Keratinocyte (primary cell): Measurements from ENCODE around the gene PTPRN2. TPM values are rescaled to one million over a fixed set of nuclear protein-coding genes. Genes with fewer than 3 reads are reported as not detected.

Experiments
- DNase-seq: peaks from one replicate; pipeline ENCODE4 v3.0.0-alpha.2; 2011; ENCODE audit warnings: low read depth, missing footprints, low spot score
- FAIRE-seq: peaks from 2 replicates; lab custom pipeline; 2011; peaks lifted over from hg19 to GRCh38; lab: Jason Lieb, UNC
- H2AFZ ChIP-seq: 2 replicates; pipeline ENCODE4 v1.6.0; 2012; ENCODE audit warnings: low read length, control low read depth, inconsistent platforms; ENCODE audit not compliant: control insufficient read depth
- H3K27ac ChIP-seq: 2 replicates; pipeline ENCODE4 v1.5.1; 2011; ENCODE audit warnings: low read length; ENCODE audit not compliant: control insufficient read depth, insufficient read depth
- H3K27me3 ChIP-seq: 3 replicates; pipeline ENCODE4 v1.6.0; 2011; ENCODE audit warnings: low read length; ENCODE audit not compliant: control insufficient read depth, insufficient read depth; ENCODE audit errors: extremely low read depth
- H3K36me3 ChIP-seq, 2 experiments: 2 replicates in 1 of 2; 3 replicates in 1 of 2; pipeline ENCODE4 v1.5.1; 2011; ENCODE audit warnings: low read length in 2 of 2, mild to moderate bottlenecking in 1 of 2; ENCODE audit not compliant: control insufficient read depth in 2 of 2, insufficient read depth in 2 of 2; ENCODE audit errors: extremely low read depth in 1 of 2
- H3K4me1 ChIP-seq: 3 replicates; pipeline ENCODE4 v1.5.1; 2011; ENCODE audit warnings: low read length; ENCODE audit not compliant: control insufficient read depth, insufficient read depth; ENCODE audit errors: extremely low read depth
- H3K4me2 ChIP-seq: 3 replicates; pipeline ENCODE4 v1.6.0; 2011; ENCODE audit warnings: low read depth, low read length; ENCODE audit not compliant: control insufficient read depth, insufficient read depth; ENCODE audit errors: extremely low read depth
- H3K4me3 ChIP-seq, 3 experiments: fragments of 200-600 bp in 1 of 3; sonication (generic) in 1 of 3; 2 replicates in 2 of 3; 3 replicates in 1 of 3; pipeline ENCODE4 v1.5.1; 2011 to 2016; ENCODE audit warnings: low read length in 3 of 3, mild to moderate bottlenecking in 3 of 3, control low read depth in 2 of 3, inconsistent platforms in 1 of 3, low read depth in 1 of 3, mixed read lengths in 1 of 3, mixed run types in 1 of 3, moderate library complexity in 1 of 3; ENCODE audit not compliant: control insufficient read depth in 2 of 3, insufficient read depth in 2 of 3; ENCODE audit errors: extremely low read depth in 1 of 3
- H3K79me2 ChIP-seq: 2 replicates; pipeline ENCODE4 v1.6.0; 2012; ENCODE audit warnings: low read length; ENCODE audit not compliant: control insufficient read depth, insufficient read depth
- H3K9ac ChIP-seq: 3 replicates; pipeline ENCODE4 v1.6.0; 2011; ENCODE audit warnings: low read length; ENCODE audit not compliant: control insufficient read depth, insufficient read depth; ENCODE audit errors: extremely low read depth
- H3K9me1 ChIP-seq: 3 replicates; pipeline ENCODE4 v1.6.0; 2011; ENCODE audit warnings: low read length; ENCODE audit not compliant: control insufficient read depth, insufficient read depth; ENCODE audit errors: extremely low read depth
- H3K9me3 ChIP-seq: 2 replicates; pipeline ENCODE4 v1.5.1; 2012; ENCODE audit warnings: low read depth, low read length; ENCODE audit not compliant: control insufficient read depth
- H4K20me1 ChIP-seq: 3 replicates; pipeline ENCODE4 v1.6.0; 2011; ENCODE audit warnings: low read length; ENCODE audit not compliant: control insufficient read depth, insufficient read depth; ENCODE audit errors: extremely low read depth
- CTCF ChIP-seq, 3 experiments: IDR thresholded peaks in 1 of 3; conservative IDR thresholded peaks in 1 of 3; optimal IDR thresholded peaks in 1 of 3; 2 replicates in 2 of 3; 3 replicates in 1 of 3; pipeline versions ENCODE3 to v1.5.1; 2011; ENCODE audit warnings: low read length in 3 of 3, mild to moderate bottlenecking in 3 of 3, moderate library complexity in 2 of 3, control low read depth in 1 of 3, inconsistent platforms in 1 of 3; ENCODE audit not compliant: insufficient read depth in 2 of 3; ENCODE audit errors: extremely low read depth in 1 of 3
- EZH2 ChIP-seq: IDR thresholded peaks from one replicate; pipeline ENCODE4 v1.6.1; 2012; ENCODE audit warnings: inconsistent platforms, mild to moderate bottlenecking, low read length, moderate library complexity
- dilution Hi-C: fragments of 300-500 bp; cut with MboI; formaldehyde crosslinking; loops from one replicate; pipeline ENCODE4 v1.7.0; 2020; ENCODE audit warnings: low sequenced_read_pairs; ENCODE audit not compliant: extremely low pct_ligation_motif_present
- polyA plus RNA-seq, 5 experiments: library from polyadenylated mRNA; depleted of rRNA in 3 of 5; stranded (reverse) in 3 of 5; stranded (forward) in 1 of 5; unstranded in 1 of 5; fragments of >200 nt; gene quantifications; 1 replicate in 1 of 5; 2 replicates in 3 of 5; 3 replicates in 1 of 5; pipeline versions ENCODE4 v1.2.1 to v1.2.3, GENCODE V29; 2011 to 2012; ENCODE audit warnings: missing spikeins in 2 of 5, low read depth in 1 of 5, low replicate concordance in 1 of 5

PTPRN2 gene
- polyA plus RNA-seq, 1 donor (not counting 4 experiments of a cell fraction or from before 2014, with no cell fraction given) = not detected

DNA sequence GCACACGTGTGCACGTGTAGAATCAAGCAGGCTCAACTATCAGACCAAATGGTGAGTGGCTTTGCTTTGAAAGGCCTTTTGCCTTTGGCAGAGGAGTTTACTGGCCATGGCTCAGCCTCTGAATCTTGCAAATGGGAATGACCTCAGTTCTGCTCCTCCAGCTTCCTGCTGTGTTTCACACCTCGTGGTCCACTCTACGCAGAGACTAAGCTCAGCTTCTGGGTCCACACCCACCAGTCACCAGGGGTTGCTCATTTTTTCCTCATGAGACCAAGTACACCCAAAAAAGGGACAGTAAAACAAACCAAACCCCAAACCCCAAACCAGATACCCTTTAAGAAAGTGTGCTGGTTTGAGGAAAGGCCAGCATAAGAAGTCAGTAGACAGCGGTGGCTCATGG, 1014.4 kb downstream of the PTPRN2 start:
- H3K27ac ChIP-seq = no peak overlapping the region
- H3K9me3 ChIP-seq = peaks cover 6% of the 10 kb centered on the region
- H3K79me2 ChIP-seq = no peaks in the 10 kb centered on the region
- no peaks in the 10 kb centered on the region for H4K20me1 ChIP-seq
- H3K36me3 ChIP-seq = no peaks in the 10 kb centered on the region
- dilution Hi-C loops = no loop called here
- no peak for FAIRE-seq
- H3K9ac ChIP-seq = no peak overlapping the region
- no peak for DNase-seq
- no peaks in the 10 kb centered on the region for H3K27me3 ChIP-seq
- TF ChIP-seq EZH2 = no peak
- no peak overlapping the region for H2AFZ ChIP-seq
- no peak overlapping the region for H3K4me2 ChIP-seq
- no peaks in the 10 kb centered on the region for H3K4me1 ChIP-seq
- H3K9me1 ChIP-seq = no peaks in the 10 kb centered on the region
- H3K4me3 ChIP-seq = no peak overlapping the region

GRCh38 chr7:157572622-157573021, 1015.0 kb downstream of the PTPRN2 start:
- no peak for FAIRE-seq
- dilution Hi-C loops = no loop called here

More at GRCh38 chr7:157572622-157573021, 1015.0 kb downstream of the PTPRN2 start:
- Histone ChIP-seq H3K79me2 (no peaks in the 10 kb centered on the region), H3K36me3 (no peaks in the 10 kb centered on the region), H4K20me1 (no peaks in the 10 kb centered on the region), H3K4me1 (no peaks in the 10 kb centered on the region), H3K27me3 (no peaks in the 10 kb centered on the region), H3K9me1 (no peaks in the 10 kb centered on the region), H3K27ac (no peak overlapping the region), H3K4me3 (no peak overlapping the region), H3K9ac (no peak overlapping the region), H2AFZ (no peak overlapping the region), H3K9me3 (peaks cover 6% of the 10 kb centered on the region), H3K4me2 (no peak overlapping the region)
- no peak for TF ChIP-seq CTCF (optimal IDR thresholded peaks at IDR 0.05 in 1 of 3, IDR thresholded peaks at IDR 0.05 in 1 of 3, conservative IDR thresholded peaks at IDR 0.05 in 1 of 3; ENCODE audit: extremely low read depth in 1 of 3, insufficient read depth in 2 of 3, low read length in 3 of 3)
- TF ChIP-seq EZH2 = no peak
- no peak for DNase-seq
